ENCODE results near the gene ADIRF.
"Not testable (repeated sequence)": the region's sequence is repeated elsewhere in the genome, so short reads cannot be mapped to it uniquely, and the experiment has no call there.

Gene ADIRF

DNA sequence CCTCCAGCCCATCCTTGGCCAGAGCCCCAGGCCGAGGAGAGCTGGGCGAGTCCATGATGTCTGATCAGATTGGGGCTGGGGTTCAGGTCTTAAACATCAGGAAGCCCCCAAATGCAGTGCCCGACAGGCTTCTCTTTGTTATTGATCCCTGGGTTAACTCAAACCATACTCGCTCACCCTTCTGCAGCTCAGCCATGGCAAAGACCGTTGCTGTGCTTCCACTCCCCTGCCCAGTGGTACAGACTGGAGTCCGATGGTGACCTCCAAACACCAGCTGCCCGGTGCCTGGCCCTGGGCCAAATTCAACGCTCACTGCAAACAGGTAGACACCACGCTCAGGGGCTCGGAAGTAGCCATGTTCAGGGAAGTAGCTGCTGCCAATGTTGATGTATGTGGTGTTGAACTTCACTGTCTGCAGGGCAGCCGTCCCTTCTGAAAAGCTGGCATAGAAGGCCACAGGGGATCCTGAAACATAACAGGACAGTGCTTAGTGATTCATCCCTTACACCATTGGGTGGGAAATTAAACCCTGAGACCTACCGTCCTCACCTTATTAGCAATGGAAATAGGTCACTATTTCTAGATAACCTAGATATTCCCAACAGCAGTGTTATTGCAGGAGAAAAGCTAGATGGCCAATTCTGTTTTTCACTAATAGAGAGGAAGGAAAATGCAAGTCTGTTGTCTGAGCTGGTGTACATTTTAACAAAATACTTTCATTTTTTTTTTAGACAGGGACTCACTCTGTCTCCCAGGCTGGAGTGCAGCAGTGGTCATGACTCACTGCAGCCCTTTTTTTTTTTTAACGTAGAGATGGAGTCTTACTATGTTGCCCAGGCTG lies 31.4 kb upstream of the ADIRF start:
- DNase-seq = peak; percentile 25
- Histone ChIP-seq H3K36me3 (replicated peaks) (no peaks in the 10 kb centered on the region), H3K27ac (no peak overlapping the region), H3K4me3 (ENCODE audit: low read depth, low read length) (no peak overlapping the region), H3K27me3 (replicated peaks) (no peaks in the 10 kb centered on the region)
- in situ Hi-C loops (cut with HindIII; ENCODE audit: low pct_ligation_motif_present, low sequenced_read_pairs) = no loop called here
- TF ChIP-seq, protein P1, sequence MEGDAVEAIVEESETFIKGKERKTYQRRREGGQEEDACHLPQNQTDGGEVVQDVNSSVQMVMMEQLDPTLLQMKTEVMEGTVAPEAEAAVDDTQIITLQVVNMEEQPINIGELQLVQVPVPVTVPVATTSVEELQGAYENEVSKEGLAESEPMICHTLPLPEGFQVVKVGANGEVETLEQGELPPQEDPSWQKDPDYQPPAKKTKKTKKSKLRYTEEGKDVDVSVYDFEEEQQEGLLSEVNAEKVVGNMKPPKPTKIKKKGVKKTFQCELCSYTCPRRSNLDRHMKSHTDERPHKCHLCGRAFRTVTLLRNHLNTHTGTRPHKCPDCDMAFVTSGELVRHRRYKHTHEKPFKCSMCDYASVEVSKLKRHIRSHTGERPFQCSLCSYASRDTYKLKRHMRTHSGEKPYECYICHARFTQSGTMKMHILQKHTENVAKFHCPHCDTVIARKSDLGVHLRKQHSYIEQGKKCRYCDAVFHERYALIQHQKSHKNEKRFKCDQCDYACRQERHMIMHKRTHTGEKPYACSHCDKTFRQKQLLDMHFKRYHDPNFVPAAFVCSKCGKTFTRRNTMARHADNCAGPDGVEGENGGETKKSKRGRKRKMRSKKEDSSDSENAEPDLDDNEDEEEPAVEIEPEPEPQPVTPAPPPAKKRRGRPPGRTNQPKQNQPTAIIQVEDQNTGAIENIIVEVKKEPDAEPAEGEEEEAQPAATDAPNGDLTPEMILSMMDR (IDR thresholded peaks at IDR 0.05; ENCODE audit: low read depth, low read length, missing control alignments) = no peak

- no peak overlapping the region for H3K27ac ChIP-seq
- H3K36me3 ChIP-seq (replicated peaks) = no peaks in the 10 kb centered on the region
- DNase-seq = no peak
- TF ChIP-seq, protein P1 (IDR thresholded peaks at IDR 0.05; ENCODE audit: low read depth, low read length, missing control alignments) = no peak
- H3K27me3 ChIP-seq (replicated peaks) = no peaks in the 10 kb centered on the region
- in situ Hi-C loops (cut with HindIII; ENCODE audit: low pct_ligation_motif_present, low sequenced_read_pairs) = no loop called here
- no peak overlapping the region for H3K4me3 ChIP-seq (ENCODE audit: low read depth, low read length)
These were observed 30.7 kb upstream of the ADIRF start for GRCh38 chr10:86937502-86938154.

DNA sequence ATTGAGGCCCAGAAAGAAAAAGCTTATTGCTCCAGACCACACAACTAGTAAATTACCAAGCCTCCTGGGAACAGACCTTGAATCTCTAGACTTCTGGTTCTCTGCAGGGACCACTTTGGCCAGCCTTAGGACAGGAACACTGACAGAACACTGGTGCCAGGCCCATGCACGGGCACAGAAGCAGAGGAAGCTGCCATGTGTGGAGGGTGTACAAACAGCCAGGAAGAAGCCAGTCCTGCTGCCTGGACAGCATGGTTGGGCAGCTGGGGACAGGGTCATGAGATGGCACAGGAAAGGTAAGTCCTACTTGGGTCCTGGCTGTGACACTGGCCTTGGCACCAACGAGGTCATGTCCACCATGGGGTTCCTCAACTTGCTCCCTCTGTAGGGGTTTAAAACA lies 30.0 kb upstream of the ADIRF start:
- TF ChIP-seq, protein P1 (IDR thresholded peaks at IDR 0.05; ENCODE audit: low read depth, low read length, missing control alignments) = no peak
- in situ Hi-C loops (cut with HindIII; ENCODE audit: low pct_ligation_motif_present, low sequenced_read_pairs) = no loop called here
- Histone ChIP-seq H3K27ac (no peak overlapping the region), H3K4me3 (ENCODE audit: low read depth, low read length) (no peak overlapping the region), H3K27me3 (replicated peaks) (no peaks in the 10 kb centered on the region), H3K36me3 (replicated peaks) (no peaks in the 10 kb centered on the region)
- no peak for DNase-seq

GRCh38 chr10:86940076-86940475 lies 28.2 kb upstream of the ADIRF start:
- H3K27me3 ChIP-seq (replicated peaks); H3K4me3 ChIP-seq (ENCODE audit: low read depth, low read length); in situ Hi-C loops (cut with HindIII; ENCODE audit: low pct_ligation_motif_present, low sequenced_read_pairs); H3K27ac ChIP-seq; DNase-seq; H3K36me3 ChIP-seq (replicated peaks): not testable (repeated sequence)

- H3K36me3 ChIP-seq (replicated peaks) = no peaks in the 10 kb centered on the region
- no peak for DNase-seq
- no peak overlapping the region for H3K27ac ChIP-seq
- TF ChIP-seq, protein P1 (IDR thresholded peaks at IDR 0.05; ENCODE audit: low read depth, low read length, missing control alignments) = no peak
- in situ Hi-C loops (cut with HindIII; ENCODE audit: low pct_ligation_motif_present, low sequenced_read_pairs) = no loop called here
- no peaks in the 10 kb centered on the region for H3K27me3 ChIP-seq (replicated peaks)
- no peak overlapping the region for H3K4me3 ChIP-seq (ENCODE audit: low read depth, low read length)
These were observed 27.6 kb upstream of the ADIRF start for GRCh38 chr10:86940677-86941076.

DNA sequence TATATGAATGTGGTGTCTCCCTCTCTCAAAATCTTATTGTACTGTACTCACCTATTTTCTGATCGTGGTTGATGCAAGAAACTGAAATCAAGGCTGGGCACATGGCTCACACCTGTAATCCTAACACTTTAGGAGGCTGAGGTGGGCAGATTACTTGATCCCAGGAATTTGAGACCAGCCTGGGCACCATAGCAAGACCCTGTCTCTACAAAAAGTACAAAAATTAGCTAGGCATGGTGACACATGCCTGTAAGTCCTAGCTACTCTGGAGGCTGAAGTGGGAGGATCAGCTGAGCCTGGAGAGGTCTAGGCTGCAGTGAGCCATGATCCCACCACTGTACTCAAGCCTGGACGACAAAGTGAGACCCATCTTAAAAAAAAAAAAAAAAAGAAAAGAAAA lies 26.9 kb upstream of the ADIRF start:
- H3K27me3 ChIP-seq (replicated peaks) = no peaks in the 10 kb centered on the region
- in situ Hi-C loops (cut with HindIII; ENCODE audit: low pct_ligation_motif_present, low sequenced_read_pairs) = no loop called here

More for the DNA sequence above, 26.9 kb upstream of the ADIRF start:
- Histone ChIP-seq H3K27ac (no peak overlapping the region), H3K4me3 (ENCODE audit: low read depth, low read length) (no peak overlapping the region), H3K36me3 (replicated peaks) (no peaks in the 10 kb centered on the region)
- DNase-seq = no peak
- TF ChIP-seq, protein P1 (IDR thresholded peaks at IDR 0.05; ENCODE audit: low read depth, low read length, missing control alignments) = no peak

All from brain microvascular endothelial cell (primary cell).